Measurements from ENCODE around the gene USP21.

GRCh38 chr1:161111527-161111926, 47.8 kb upstream of the USP21 start:
- no peak for TF ChIP-seq CTCF (IDR thresholded peaks at IDR 0.05)
- no peak for TF ChIP-seq POLR2AphosphoS5 (IDR thresholded peaks at IDR 0.05; ENCODE audit: low read depth, low read length)
- TF ChIP-seq TCF7L2 (IDR thresholded peaks at IDR 0.05; ENCODE audit: low read depth, low read length) = no peak

All from Panc1 (cell line).